Activated naive CD4-positive, alpha-beta T cell (primary cell): ENCODE results near the gene HOXD9.

Experiments used
- DNase-seq, 4 experiments: peaks; one replicate each; lab custom pipeline; 2025; lab: John Stamatoyannopoulos, UW

HOXD9 gene

GRCh38 chr2:176098366-176099158, 24.0 kb upstream of the HOXD9 start:
- no peak for DNase-seq

- DNase-seq, result no peak
These were observed 23.3 kb upstream of the HOXD9 start for GRCh38 chr2:176099159-176099727.

DNA sequence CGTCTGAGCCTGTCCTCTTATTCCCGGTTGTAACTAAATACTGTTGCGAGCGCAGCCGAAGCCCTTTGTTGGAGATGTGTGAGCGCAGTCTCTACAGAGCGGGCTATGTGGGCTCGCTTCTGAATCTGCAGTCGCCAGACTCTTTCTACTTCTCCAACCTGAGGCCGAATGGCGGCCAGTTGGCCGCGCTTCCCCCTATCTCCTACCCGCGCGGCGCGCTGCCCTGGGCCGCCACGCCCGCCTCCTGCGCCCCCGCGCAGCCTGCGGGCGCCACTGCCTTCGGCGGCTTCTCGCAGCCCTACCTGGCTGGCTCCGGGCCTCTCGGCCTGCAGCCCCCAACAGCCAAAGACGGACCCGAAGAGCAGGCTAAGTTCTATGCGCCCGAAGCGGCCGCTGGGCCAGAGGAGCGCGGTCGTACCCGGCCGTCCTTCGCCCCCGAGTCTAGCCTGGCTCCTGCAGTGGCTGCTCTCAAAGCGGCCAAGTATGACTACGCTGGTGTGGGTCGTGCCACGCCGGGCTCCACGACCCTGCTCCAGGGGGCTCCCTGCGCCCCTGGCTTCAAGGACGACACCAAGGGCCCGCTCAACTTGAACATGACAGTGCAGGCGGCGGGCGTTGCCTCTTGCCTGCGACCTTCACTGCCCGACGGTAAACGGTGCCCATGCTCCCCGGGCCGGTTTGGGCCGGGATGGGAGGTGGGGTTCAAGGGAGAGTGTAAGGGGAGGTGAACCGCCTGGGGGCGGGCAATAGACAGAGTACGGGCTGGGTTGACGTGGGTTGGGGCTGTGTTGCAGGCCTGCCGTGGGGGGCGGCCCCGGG, 22.6 kb upstream of the HOXD9 start, which contains the start of gene HOXD12:
HOXD12 (plus strand) TSS at position 68 of the 819 bp plus-strand sequence; CDS start at position 75, 7 bp downstream.
- no peak for DNase-seq

DNA sequence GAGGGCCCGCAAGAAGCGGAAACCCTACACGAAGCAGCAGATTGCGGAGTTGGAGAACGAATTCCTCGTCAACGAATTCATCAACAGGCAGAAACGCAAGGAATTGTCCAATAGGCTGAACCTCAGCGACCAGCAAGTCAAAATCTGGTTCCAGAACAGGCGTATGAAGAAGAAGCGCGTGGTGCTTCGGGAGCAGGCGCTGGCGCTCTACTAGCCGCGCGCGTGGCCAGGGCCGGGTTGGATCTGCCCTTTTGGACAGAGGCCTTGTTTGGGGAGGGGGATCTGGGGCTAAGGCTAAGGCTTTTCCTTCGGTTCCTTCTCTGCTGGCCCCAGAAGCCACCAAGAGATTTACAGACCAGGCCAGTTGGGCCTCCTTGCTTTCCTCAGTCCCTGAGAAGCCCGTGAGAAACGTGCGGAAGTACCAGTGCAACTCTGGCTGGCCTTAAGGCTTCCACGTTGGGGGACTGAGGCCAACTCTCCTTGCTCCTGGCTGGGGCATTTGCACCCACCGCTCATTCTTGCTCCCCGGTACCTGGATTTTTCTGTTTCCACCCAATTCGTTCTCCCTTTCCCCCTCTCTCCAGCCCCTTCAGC, 21.9 kb upstream of the HOXD9 start:
- DNase-seq, result no peak

- no peak for DNase-seq
These were observed 21.2 kb upstream of the HOXD9 start for GRCh38 chr2:176101216-176101830.

DNA sequence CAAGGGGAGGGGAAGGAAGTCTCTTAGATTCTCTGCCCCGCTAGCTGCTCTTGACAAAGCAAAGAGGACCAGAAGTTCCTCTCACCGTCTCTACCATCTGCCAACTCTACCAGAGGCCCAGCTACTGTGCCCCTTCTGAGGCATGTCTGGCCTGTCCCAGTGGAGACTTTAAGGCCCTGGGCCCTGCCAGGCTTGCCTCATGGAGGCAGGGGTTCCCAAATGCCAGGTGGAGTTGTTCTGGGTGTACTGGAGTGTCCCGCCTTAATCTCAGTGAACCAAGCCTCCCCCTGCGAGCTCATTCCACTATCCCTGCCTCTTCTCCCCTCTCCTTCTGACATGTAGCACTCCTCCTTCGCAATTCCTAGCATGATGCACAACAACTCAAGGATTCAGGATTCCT, 20.7 kb upstream of the HOXD9 start:
- no peak for DNase-seq

GRCh38 chr2:176102309-176102866, 20.1 kb upstream of the HOXD9 start:
- DNase-seq, result no peak

DNA sequence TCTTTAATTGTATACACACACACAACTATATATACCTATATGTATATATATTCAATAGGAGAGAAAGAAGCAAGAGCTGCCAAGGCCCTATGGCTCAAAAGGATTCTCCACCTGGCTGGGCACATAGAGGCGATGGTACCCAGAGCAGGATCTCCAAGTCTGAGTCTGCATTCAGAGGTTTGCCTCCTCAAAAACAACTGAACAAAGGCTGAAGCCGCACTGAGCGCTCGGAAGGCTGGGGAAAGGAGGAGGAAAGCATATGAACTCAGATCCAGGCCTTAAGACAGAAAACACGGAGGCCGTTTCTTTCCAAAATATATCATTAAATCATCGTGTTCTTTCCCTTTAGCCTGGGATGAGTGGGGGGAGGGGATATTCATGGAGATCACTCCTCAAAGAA, 19.3 kb upstream of the HOXD9 start:
- no peak for DNase-seq

GRCh38 chr2:176103742-176104315, 18.7 kb upstream of the HOXD9 start:
- DNase-seq, result no peak

DNA sequence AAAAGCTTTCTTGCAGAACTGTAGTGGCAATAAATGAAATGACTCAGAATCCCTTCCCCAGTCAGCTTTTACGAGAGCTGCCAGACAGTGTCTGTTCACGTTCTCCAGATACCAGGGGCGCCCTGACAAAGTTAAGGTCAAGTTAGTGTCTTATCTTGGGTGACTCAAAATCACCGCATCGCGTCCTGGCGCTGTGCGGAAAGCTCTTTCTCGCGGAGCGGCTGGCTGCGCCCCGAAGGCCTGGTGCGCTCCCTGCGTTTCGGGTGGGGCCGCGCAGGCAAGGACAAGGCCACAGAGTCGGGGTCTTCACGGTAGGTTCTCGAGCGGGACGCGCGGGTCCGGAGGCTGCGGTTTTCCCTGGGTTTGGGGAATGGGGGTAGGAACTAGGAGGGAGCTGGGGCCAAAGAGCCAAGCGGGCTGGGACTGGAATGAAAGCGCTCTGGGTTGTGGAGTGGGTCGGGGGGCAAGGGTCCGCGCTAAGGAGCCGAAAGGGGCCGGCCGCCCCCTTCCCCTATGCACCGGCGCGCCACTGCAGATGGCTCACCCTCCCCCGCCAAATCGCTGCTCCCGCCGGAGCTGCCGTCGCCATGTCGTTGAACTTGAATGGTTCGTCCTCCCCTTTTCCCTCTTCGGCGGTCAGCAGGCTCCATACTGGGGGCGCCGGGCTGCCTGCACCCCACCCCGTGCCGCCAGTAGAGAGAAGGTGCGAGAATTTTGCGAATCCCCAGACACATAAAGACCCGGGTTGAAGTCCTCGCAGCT, 18.0 kb upstream of the HOXD9 start:
- no peak for DNase-seq

DNA sequence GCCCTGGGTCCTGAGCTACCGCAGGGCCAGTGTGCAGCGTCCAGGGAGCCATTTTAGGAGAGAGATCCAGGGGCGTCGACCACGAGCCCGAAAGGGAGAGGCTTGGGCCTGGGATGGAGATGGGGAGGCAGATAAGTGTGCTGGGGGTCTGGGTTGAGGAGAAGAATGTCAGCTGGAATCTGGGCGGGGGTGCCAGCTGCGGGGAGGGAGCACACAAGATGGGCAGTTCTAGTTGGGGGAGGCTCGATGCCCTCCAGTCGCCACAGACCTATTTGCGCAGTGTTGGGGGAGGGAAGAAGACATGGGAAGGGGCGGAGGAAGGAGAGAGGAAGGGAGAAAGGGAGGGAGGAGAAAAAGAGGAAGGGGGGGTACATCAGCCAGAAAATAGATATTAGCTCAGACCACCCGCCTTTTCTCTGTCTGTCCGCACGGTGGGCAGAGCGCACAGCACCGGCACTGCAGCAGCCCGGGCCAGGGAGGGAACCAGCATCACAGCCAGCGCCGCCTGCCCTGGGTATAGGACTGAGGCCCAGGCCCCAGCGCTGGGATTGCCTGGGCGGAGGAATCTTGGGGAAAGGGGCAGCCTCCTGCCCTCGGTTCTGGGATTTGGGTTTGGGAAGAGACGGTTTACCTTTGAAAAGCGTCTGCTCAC, 17.3 kb upstream of the HOXD9 start:
- DNase-seq, result no peak

DNA sequence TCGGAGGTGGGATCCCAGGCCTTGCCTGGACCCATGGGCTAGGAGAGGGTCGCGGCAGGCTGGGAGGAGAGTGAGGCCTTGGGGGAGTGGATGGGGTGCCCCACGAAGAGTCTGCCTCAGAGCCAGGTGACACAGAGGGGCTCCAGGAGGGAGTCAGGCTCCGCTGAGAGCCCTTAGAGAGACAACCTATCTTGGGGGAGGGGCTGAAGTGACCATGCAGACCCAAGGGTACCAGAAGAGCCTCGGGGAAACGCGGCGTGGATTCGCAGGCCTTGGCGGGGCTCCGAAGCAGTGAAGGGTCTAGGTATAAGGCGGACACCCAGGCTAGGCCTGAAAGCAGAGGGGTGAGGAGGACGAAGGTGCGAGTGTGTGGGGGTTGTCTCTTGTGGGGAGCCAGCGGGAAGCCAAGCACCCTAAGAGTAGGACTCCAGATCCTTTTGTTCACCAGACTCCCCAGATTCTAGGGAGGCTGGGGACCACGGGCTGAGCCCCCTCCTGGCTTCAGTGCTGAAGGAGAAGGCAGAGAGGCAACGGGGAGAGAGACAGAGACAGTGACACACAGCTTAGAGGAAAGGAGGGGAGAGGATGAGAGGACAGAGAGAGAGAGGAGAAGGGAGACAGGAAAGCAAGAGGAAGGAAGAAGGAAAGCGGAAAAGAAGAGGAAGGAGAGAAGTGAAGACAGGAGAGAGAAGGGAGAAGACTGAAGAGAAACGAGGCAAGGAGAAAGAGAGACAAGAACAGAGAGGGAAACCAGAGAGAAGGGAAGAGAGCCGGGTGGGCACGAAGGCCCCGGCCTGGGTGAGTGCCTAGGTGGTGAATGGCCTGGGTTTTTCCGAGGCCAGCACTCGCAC, 16.6 kb upstream of the HOXD9 start:
- DNase-seq, result no peak

GRCh38 chr2:176106581-176107539, 15.7 kb upstream of the HOXD9 start, which contains the start of gene HOXD11:
HOXD11 (plus strand) TSS chr2:176107280; CDS start chr2:176107356, 76 bp downstream.
- no peak for DNase-seq

DNA sequence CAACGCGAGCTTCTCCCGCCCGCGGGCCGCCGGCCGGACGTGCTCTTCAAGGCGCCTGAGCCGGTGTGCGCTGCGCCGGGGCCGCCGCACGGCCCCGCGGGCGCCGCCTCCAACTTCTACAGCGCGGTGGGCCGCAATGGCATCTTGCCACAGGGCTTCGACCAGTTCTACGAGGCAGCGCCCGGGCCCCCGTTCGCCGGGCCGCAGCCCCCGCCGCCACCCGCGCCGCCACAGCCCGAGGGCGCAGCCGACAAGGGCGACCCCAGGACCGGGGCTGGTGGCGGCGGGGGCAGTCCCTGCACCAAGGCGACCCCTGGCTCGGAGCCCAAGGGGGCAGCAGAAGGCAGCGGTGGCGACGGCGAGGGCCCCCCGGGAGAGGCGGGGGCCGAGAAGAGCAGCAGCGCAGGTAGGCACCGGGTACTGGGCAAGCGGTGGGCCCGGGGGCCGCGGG, 14.8 kb upstream of the HOXD9 start:
- no peak for DNase-seq

GRCh38 chr2:176109192-176109901, 13.2 kb upstream of the HOXD9 start:
- no peak for DNase-seq

- DNase-seq, result no peak
These were observed 12.6 kb upstream of the HOXD9 start for GRCh38 chr2:176109946-176110345.
